Adrenal gland (tissue), 12 donors: Measurements from ENCODE around the gene ZNF569. TPM values are rescaled to one million over a fixed set of nuclear protein-coding genes. Genes with fewer than 3 reads are reported as not detected.
A peak's percentile ranks its signal among the peaks of the same experiment; 100 is the strongest.
"Not testable (repeated sequence)": the region's sequence is repeated elsewhere in the genome, so short reads cannot be mapped to it uniquely, and the experiment has no call there.

Source experiments
- DNase-seq, 7 donors: peaks; one replicate each; pipeline ENCODE4 v3.0.0-alpha.2; 2019 to 2020
- H3K27ac ChIP-seq, 5 donors: fragments of 200-600 bp; sonication (generic) in 4 of 5; 1 replicate in 3 of 5; 2 replicates in 2 of 5; pipeline versions ENCODE4 v1.5.1 to v1.8.0; 2016 to 2020; ENCODE audit warnings: mild to moderate bottlenecking in 1 of 5
- H3K27me3 ChIP-seq: fragments of 200-600 bp; 2 replicates; pipeline ENCODE4 v1.8.0; 2021
- H3K36me3 ChIP-seq, 2 donors: fragments of 200-600 bp; replicated peaks in 1 of 2; 1 replicate in 1 of 2; 2 replicates in 1 of 2; pipeline versions ENCODE4 v1.5.1 to v1.8.0; 2018 to 2022
- H3K4me1 ChIP-seq, 2 donors: fragments of 200-600 bp; replicated peaks in 1 of 2; 1 replicate in 1 of 2; 2 replicates in 1 of 2; pipeline versions ENCODE4 v1.5.1 to v1.8.0; 2018 to 2021
- H3K4me3 ChIP-seq, 4 donors: fragments of 200-600 bp; sonication (generic) in 3 of 4; one replicate each; pipeline ENCODE4 v1.5.1; 2016 to 2018
- H3K9me3 ChIP-seq, 3 donors: fragments of 200-600 bp; sonication (generic) in 1 of 3; replicated peaks in 1 of 3; 1 replicate in 2 of 3; 2 replicates in 1 of 3; pipeline versions ENCODE4 v1.5.1 to v1.8.0; 2016 to 2021
- CTCF ChIP-seq, 6 experiments: fragments of 450-650 bp in 4 of 6; fragments of 200-600 bp in 2 of 6; sonication (generic) in 1 of 6; IDR thresholded peaks; 1 replicate in 5 of 6; 2 replicates in 1 of 6; pipeline versions ENCODE4 v1.5.1 to v1.8.0; 2016 to 2021; ENCODE audit warnings: antibody characterized with exemption in 6 of 6, mild to moderate bottlenecking in 2 of 6, moderate library complexity in 1 of 6
- POLR2A ChIP-seq, 2 donors: fragments of 450-650 bp; IDR thresholded peaks; one replicate each; pipeline ENCODE4 v1.6.1; 2017; ENCODE audit warnings: antibody characterized with exemption in 2 of 2, mild to moderate bottlenecking in 2 of 2, moderate library complexity in 1 of 2
- WGBS, 4 donors: extraction: QIAGEN DNeasy Blood & Tissue Kit in 2 of 4; methylation state at CpG; one replicate each; pipeline versions ENCODE4 v1.1.5 to v1.1.7; 2013 to 2017; 5-methylcytosine and 5-hydroxymethylcytosine counted together
- intact Hi-C, 2 donors: fragments of 100-400 bp; cut with DNase I; formaldehyde crosslinking; loops; one replicate each; pipeline versions ENCODE4 v1.14.1 to v1.15.0; 2022 to 2023
- polyA plus RNA-seq, 3 donors: library from polyadenylated mRNA; stranded (reverse); fragments of 200-250 nt in 2 of 3; fragments of 350-450 nt in 1 of 3; fragmentation: Illumina TruSeq in 1 of 3; extraction: RNeasy Lipid Tissue Mini Kit (QIAGEN cat#74804) in 1 of 3; gene quantifications; one replicate each; pipeline ENCODE4 v1.2.3, GENCODE V29; 2013 to 2014
- total RNA-seq, 9 donors: library from RNA; depleted of rRNA in 4 of 9; stranded (reverse); fragments of >200 nt in 4 of 9; fragments of 120-200 nt in 1 of 9; fragmentation: NEBNext Ultra II Directional in 1 of 9; extraction: Animal tissue kit (Norgen Biotek cat#: 25700) in 1 of 9; gene quantifications; one replicate each; pipeline versions ENCODE4 v1.1.0 to v1.2.4, GENCODE V29; 2013 to 2023
- donor health status: healthy with polysubstance abuse.
- donor health status: Bipolar disorder and iron deficiency.
- donor health status: DM: yes; HTN: yes; CAD: no.
- donor health status: DM: no; HTN: no; CAD: no.
- donor health status: DM: no; HTN: no; CAD: no.
- donor health status: DM: yes; HTN: yes; CAD: no.

Gene ZNF569
- total and polyA plus RNA-seq, 12 donors = 2.3 to 36.6 (median 8.4) TPM

- Histone ChIP-seq H3K36me3 (no peaks in the 10 kb centered on the region), H3K4me1 (no peaks in the 10 kb centered on the region), H3K9me3 (peaks cover 0 to 55% (median 0%) of the 10 kb centered on the region in 3 donors), H3K27ac (no peak overlapping the region), H3K27me3 (no peaks in the 10 kb centered on the region), H3K4me3 (no peak overlapping the region)
- 46 to 76% (median 51%) methylated on average over 20 to 34 of the region's 34 CpGs for WGBS, 4 donors
- no peak for DNase-seq
- TF ChIP-seq POLR2A (IDR thresholded peaks at IDR 0.05) = no peak
- intact Hi-C loops = no loop called here
Measured at GRCh38 chr19:37403403-37403802, 63.8 kb downstream of the ZNF569 start.

- H3K4me3 ChIP-seq = no peak overlapping the region
- H3K4me1 ChIP-seq = no peaks in the 10 kb centered on the region
- intact Hi-C loops = no loop called here
- DNase-seq = no peak
- H3K27ac ChIP-seq = no peak overlapping the region
- H3K9me3 ChIP-seq = peaks cover 0 to 61% (median 0%) of the 10 kb centered on the region in 3 donors
- WGBS, 4 donors = 90 to 98% (median 95%) methylated on average over 1 of the region's 1 CpG
- no peak for TF ChIP-seq POLR2A (IDR thresholded peaks at IDR 0.05)
- TF ChIP-seq CTCF (IDR thresholded peaks at IDR 0.05) = no peak
- no peaks in the 10 kb centered on the region for H3K27me3 ChIP-seq
- no peaks in the 10 kb centered on the region for H3K36me3 ChIP-seq
Measured at GRCh38 chr19:37401078-37401477, 66.2 kb downstream of the ZNF569 start.

GRCh38 chr19:37391399-37391798, 75.8 kb downstream of the ZNF569 start:
- H3K27ac ChIP-seq, H3K4me3 ChIP-seq, H3K4me1 ChIP-seq, DNase-seq, H3K27me3 ChIP-seq, intact Hi-C loops: not testable (repeated sequence)
- Histone ChIP-seq H3K9me3 (peaks cover 6 to 84% (median 30%) of the 10 kb centered on the region in 3 donors), H3K36me3 (peaks cover 0 to 10% of the 10 kb centered on the region in 2 donors)
- 96 to 99% (median 98%) methylated on average over 6 of the region's 6 CpGs for WGBS, 4 donors

GRCh38 chr19:37389234-37389633, 78.0 kb downstream of the ZNF569 start:
- no peaks in the 10 kb centered on the region for H3K27me3 ChIP-seq
- H3K9me3 ChIP-seq = peaks cover 6 to 73% (median 37%) of the 10 kb centered on the region in 3 donors
- no peak for TF ChIP-seq CTCF (IDR thresholded peaks at IDR 0.05)
- no peak for TF ChIP-seq POLR2A (IDR thresholded peaks at IDR 0.05)
- H3K27ac ChIP-seq = no peak overlapping the region
- no peaks in the 10 kb centered on the region for H3K4me1 ChIP-seq
- WGBS, 4 donors = 91 to 100% (median 100%) methylated on average over 4 of the region's 4 CpGs
- no peak for DNase-seq
- H3K36me3 ChIP-seq = peaks cover 0 to 24% of the 10 kb centered on the region in 2 donors
- intact Hi-C loops = no loop called here
- peak overlapping the region in 1 of 4 donors; percentile 11 for H3K4me3 ChIP-seq

GRCh38 chr19:37370880-37371661, 96.2 kb downstream of the ZNF569 start, which contains the start of gene ZNF527:
TSS of gene ZNF527 (plus strand) at chr19:37371099. CDS start at chr19:37374199, 3,100 bp downstream.
- peak within 1 kb of the TSS; percentile 26 to 64 (median 59) for H3K4me3 ChIP-seq
- TF ChIP-seq CTCF (IDR thresholded peaks at IDR 0.05) (peak in 2 of 6 experiments; percentile 30 to 32), POLR2A (IDR thresholded peaks at IDR 0.05) (peak; percentile 59 to 90)
- no peaks in the 10 kb centered on the region for H3K27me3 ChIP-seq
- intact Hi-C loops = loop anchor here in 1 of 2 donors (10.0 kb wide), 1 partner anchor 46 kb away; no protein-coding TSS in a partner anchor
- peaks cover 4 to 13% of the 10 kb centered on the region in 2 donors for H3K4me1 ChIP-seq
- peak; percentile 98 to 99 (median 99) for DNase-seq
- WGBS, 4 donors = 1 to 9% (median 2%) methylated on average over 10 to 58 of the region's 58 CpGs
- no peaks in the 10 kb centered on the region for H3K9me3 ChIP-seq
- H3K27ac ChIP-seq = peak within 1 kb of the TSS; percentile 39 to 94 (median 83)
- H3K36me3 ChIP-seq = peaks cover 0 to 9% of the 10 kb centered on the region in 2 donors
